Body of pancreas (tissue), 4 donors: ENCODE measurements around the gene ZSWIM3. TPM values are rescaled to one million over a fixed set of nuclear protein-coding genes. Genes with fewer than 3 reads are reported as not detected.

Experiments used
- ATAC-seq: fragments of 150-250 bp; one replicate; pipeline ENCODE4 v1.9.1; 2016
- DNase-seq, 4 donors: peaks; one replicate each; pipeline ENCODE4 v3.0.0-alpha.2; 2019
- H3K27ac ChIP-seq, 4 donors: fragments of 200-600 bp; sonication (generic); 1 replicate in 3 of 4; 2 replicates in 1 of 4; pipeline versions ENCODE4 v1.5.1 to v1.6.1; 2016 to 2019; ENCODE audit warnings: mild to moderate bottlenecking in 1 of 4, mixed read lengths in 1 of 4, moderate library complexity in 1 of 4
- H3K27me3 ChIP-seq, 2 donors: fragments of 200-600 bp; sonication (generic); one replicate each; pipeline ENCODE4 v1.6.0; 2016; ENCODE audit warnings: mild to moderate bottlenecking in 1 of 2
- H3K36me3 ChIP-seq, 2 donors: fragments of 200-600 bp; sonication (generic); replicated peaks in 1 of 2; 2 replicates each; pipeline ENCODE4 v1.5.1; 2016; ENCODE audit warnings: low read depth in 2 of 2; ENCODE audit not compliant: insufficient read depth in 1 of 2
- H3K4me1 ChIP-seq: fragments of 200-600 bp; sonication (generic); one replicate; pipeline ENCODE4 v1.6.0; 2016
- H3K4me3 ChIP-seq, 2 donors: fragments of 200-600 bp; sonication (generic); 1 replicate in 1 of 2; 2 replicates in 1 of 2; pipeline ENCODE4 v1.5.1; 2016 to 2019
- H3K9me3 ChIP-seq, 3 donors: fragments of 200-600 bp; sonication (generic); 1 replicate in 2 of 3; 2 replicates in 1 of 3; pipeline ENCODE4 v1.5.1; 2016
- CTCF ChIP-seq, 7 experiments: fragments of 450-650 bp in 4 of 7; fragments of 200-600 bp in 3 of 7; sonication (generic) in 3 of 7; IDR thresholded peaks; one replicate each; pipeline ENCODE4 v1.5.1; 2016 to 2019; ENCODE audit warnings: antibody characterized with exemption in 7 of 7
- POLR2A ChIP-seq, 3 donors: fragments of 450-650 bp; IDR thresholded peaks; one replicate each; pipeline ENCODE4 v1.6.1; 2016; ENCODE audit warnings: antibody characterized with exemption in 3 of 3, mild to moderate bottlenecking in 2 of 3
- WGBS, 2 donors: methylation state at CpG; one replicate each; pipeline ENCODE4 v1.1.5; 2017; 5-methylcytosine and 5-hydroxymethylcytosine counted together
- intact Hi-C: fragments of 100-400 bp; cut with DNase I; formaldehyde crosslinking; loops from one replicate; pipeline ENCODE4 v1.15.1; 2023
- total RNA-seq, 2 donors: library from RNA; depleted of rRNA; stranded (reverse); fragments of >200 nt; gene quantifications; one replicate each; pipeline ENCODE4 v1.1.0, GENCODE V29; 2016

ZSWIM3 gene
- total RNA-seq, 2 donors from 2014 or later: 1.6 to 2.1 TPM

GRCh38 chr20:45848969-45849582 lies 8.3 kb upstream of the ZSWIM3 start:
- H3K9me3 ChIP-seq: no peaks in the 10 kb centered on the region
- WGBS, 2 donors: 92 to 94% methylated on average over 8 of the region's 8 CpGs
- DNase-seq (no peak), ATAC-seq (no peak)
- H3K4me3 ChIP-seq: no peak overlapping the region
- no peak for TF ChIP-seq POLR2A (IDR thresholded peaks at IDR 0.05)
- peaks cover 0 to 8% of the 10 kb centered on the region in 2 donors for H3K36me3 ChIP-seq
- H3K27ac ChIP-seq: no peak overlapping the region
- intact Hi-C loops: no loop called here
- H3K4me1 ChIP-seq: peaks cover 4% of the 10 kb centered on the region
- H3K27me3 ChIP-seq: no peaks in the 10 kb centered on the region

GRCh38 chr20:45850238-45850637 lies 7.2 kb upstream of the ZSWIM3 start:
- no peak overlapping the region for H3K4me3 ChIP-seq
- no peak for ATAC-seq
- DNase-seq: no peak
- no peaks in the 10 kb centered on the region for H3K9me3 ChIP-seq
- no peak overlapping the region for H3K27ac ChIP-seq
- peaks cover 0 to 4% of the 10 kb centered on the region in 2 donors for H3K36me3 ChIP-seq
- intact Hi-C loops: no loop called here
- WGBS, 2 donors: 91 to 100% methylated on average over 2 of the region's 2 CpGs
- H3K27me3 ChIP-seq: no peaks in the 10 kb centered on the region
- TF ChIP-seq POLR2A (IDR thresholded peaks at IDR 0.05): no peak
- no peak for TF ChIP-seq CTCF (IDR thresholded peaks at IDR 0.05)
- peaks cover 10% of the 10 kb centered on the region for H3K4me1 ChIP-seq

DNA sequence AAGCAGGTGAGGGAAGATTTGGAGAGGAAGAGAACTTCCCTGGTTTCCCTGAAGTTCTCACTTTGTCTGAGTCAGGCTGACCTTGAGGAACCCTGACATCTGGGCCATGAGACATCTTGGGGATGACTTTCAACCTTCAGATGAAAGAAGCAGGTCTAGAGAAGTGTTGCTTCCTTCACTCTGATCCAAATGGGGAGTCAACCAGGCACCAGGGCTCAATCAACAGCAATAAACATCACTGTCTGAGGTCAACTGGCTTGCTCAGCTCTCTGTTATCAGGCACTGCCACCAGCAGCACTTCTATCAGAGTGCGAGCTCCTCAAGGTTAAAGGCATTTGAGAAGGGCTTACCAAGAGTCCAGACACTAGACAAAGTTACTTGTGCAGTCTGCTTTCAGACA lies 6.5 kb upstream of the ZSWIM3 start:
- DNase-seq (no peak), ATAC-seq (no peak)
- TF ChIP-seq POLR2A (IDR thresholded peaks at IDR 0.05) (no peak), CTCF (IDR thresholded peaks at IDR 0.05) (no peak)
- H3K36me3 ChIP-seq: peaks cover 0 to 4% of the 10 kb centered on the region in 2 donors
- intact Hi-C loops: no loop called here
- H3K4me3 ChIP-seq: no peak overlapping the region
- peaks cover 16% of the 10 kb centered on the region for H3K4me1 ChIP-seq
- 42 to 71% methylated on average over 1 of the region's 1 CpG for WGBS, 2 donors
- no peaks in the 10 kb centered on the region for H3K9me3 ChIP-seq
- no peaks in the 10 kb centered on the region for H3K27me3 ChIP-seq
- no peak overlapping the region for H3K27ac ChIP-seq

DNA sequence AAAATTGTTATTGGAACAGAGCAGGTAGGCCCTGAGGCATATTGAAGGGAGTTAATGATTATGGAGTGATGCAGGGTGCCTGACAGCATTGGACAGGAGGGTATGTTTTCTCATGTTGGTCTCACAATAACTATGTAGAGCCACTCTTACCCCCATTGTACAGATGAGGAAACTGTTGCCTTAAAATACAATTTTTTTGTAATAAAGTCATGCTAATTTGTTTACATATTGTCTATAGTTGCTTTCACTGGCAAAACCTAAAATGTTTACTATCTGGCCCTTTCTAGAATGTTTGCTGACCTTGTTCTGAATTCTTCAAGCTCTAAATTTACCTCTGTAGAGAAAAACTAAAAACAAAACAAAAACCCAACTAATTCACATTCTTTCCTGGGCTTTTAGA lies 5.9 kb upstream of the ZSWIM3 start:
- H3K9me3 ChIP-seq: no peaks in the 10 kb centered on the region
- peaks cover 22% of the 10 kb centered on the region for H3K4me1 ChIP-seq
- no peak for TF ChIP-seq CTCF (IDR thresholded peaks at IDR 0.05)
- no peak for TF ChIP-seq POLR2A (IDR thresholded peaks at IDR 0.05)
- intact Hi-C loops: no loop called here
- no peak for DNase-seq
- no peak for ATAC-seq
- H3K4me3 ChIP-seq: no peak overlapping the region
- no peak overlapping the region for H3K27ac ChIP-seq
- no peaks in the 10 kb centered on the region for H3K27me3 ChIP-seq
- peaks cover 0 to 4% of the 10 kb centered on the region in 2 donors for H3K36me3 ChIP-seq

DNA sequence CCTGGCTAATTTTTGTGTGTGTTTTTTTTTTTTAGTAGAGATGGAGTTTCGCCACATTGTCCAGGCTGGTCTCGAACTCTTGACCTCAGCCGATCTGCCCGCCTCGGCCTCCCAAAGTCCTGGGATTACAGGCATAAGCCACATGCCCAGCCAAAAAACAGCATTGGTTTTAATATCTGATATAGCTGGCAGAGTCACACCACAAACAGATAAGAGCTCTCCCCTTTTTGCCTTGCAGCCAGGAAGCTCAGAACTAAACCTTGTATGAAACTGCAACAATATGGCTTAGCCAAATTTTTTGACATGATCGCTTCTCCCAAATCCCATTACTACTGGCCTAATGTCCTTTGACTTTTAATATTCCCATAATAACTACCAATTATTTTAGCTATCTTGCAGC lies 5.1 kb upstream of the ZSWIM3 start:
- 84 to 95% methylated on average over 3 to 6 of the region's 6 CpGs for WGBS, 2 donors
- TF ChIP-seq CTCF (IDR thresholded peaks at IDR 0.05) (no peak), POLR2A (IDR thresholded peaks at IDR 0.05) (no peak)
- ATAC-seq (no peak), DNase-seq (no peak)
- Histone ChIP-seq H3K9me3 (no peaks in the 10 kb centered on the region), H3K27ac (no peak overlapping the region), H3K4me3 (no peak overlapping the region), H3K27me3 (no peaks in the 10 kb centered on the region), H3K36me3 (peaks cover 0 to 4% of the 10 kb centered on the region in 2 donors), H3K4me1 (peaks cover 25% of the 10 kb centered on the region)
- intact Hi-C loops: no loop called here
